RWPE2 (cell line): ENCODE results near the gene MYOD1.

Experiments used
- ATAC-seq: fragments of 200-7000 bp; cut with Tn5 transposase; 3 replicates; pipeline ENCODE4 v1.9.1; 2021; ENCODE audit warnings: low read depth
- DNase-seq: peaks from one replicate; pipeline ENCODE4 v3.0.0-alpha.2; 2020; ENCODE audit warnings: low spot score
- H3K27ac ChIP-seq: fragments of 450-650 bp; 2 replicates; pipeline ENCODE4 v1.5.1; 2017; ENCODE audit warnings: mild to moderate bottlenecking; ENCODE audit not compliant: poor library complexity, severe bottlenecking
- H3K27me3 ChIP-seq: fragments of 250-450 bp; sonication (Bioruptor Pico); 2 replicates; pipeline ENCODE4 v1.5.1; 2021; ENCODE audit warnings: mild to moderate bottlenecking, moderate library complexity; ENCODE audit not compliant: insufficient read depth, poor library complexity, severe bottlenecking
- H3K36me3 ChIP-seq: fragments of 250-450 bp; sonication (Bioruptor Pico); 2 replicates; pipeline ENCODE4 v1.5.1; 2020; ENCODE audit warnings: low read depth, mild to moderate bottlenecking, moderate library complexity
- H3K4me1 ChIP-seq: fragments of 250-450 bp; sonication (Bioruptor Pico); 2 replicates; pipeline ENCODE4 v1.5.1; 2021; ENCODE audit warnings: mild to moderate bottlenecking, moderate library complexity; ENCODE audit not compliant: insufficient read depth, poor library complexity, severe bottlenecking
- H3K4me3 ChIP-seq: fragments of 250-450 bp; sonication (Bioruptor Pico); 2 replicates; pipeline ENCODE4 v1.5.1; 2021; ENCODE audit warnings: mild to moderate bottlenecking, moderate library complexity; ENCODE audit not compliant: severe bottlenecking
- H3K9me3 ChIP-seq: fragments of 250-450 bp; sonication (Bioruptor Pico); 2 replicates; pipeline ENCODE4 v1.5.1; 2021; ENCODE audit warnings: mild to moderate bottlenecking, moderate library complexity; ENCODE audit not compliant: severe bottlenecking
- CTCF ChIP-seq: fragments of 450-650 bp; IDR thresholded peaks from one replicate; pipeline ENCODE4 v1.5.1; 2017; ENCODE audit warnings: mild to moderate bottlenecking, moderate library complexity; ENCODE audit not compliant: poor library complexity, severe bottlenecking

Gene MYOD1

GRCh38 chr11:17718510-17718962 is 835 bp upstream of the MYOD1 start:
- Histone ChIP-seq H3K9me3 (no peaks in the 10 kb centered on the region), H3K27ac (no peak overlapping the region), H3K36me3 (no peaks in the 10 kb centered on the region), H3K27me3 (peaks cover 99% of the 10 kb centered on the region), H3K4me1 (no peaks in the 10 kb centered on the region), H3K4me3 (no peak overlapping the region)
- no peak for TF ChIP-seq CTCF
- DNase-seq (no peak), ATAC-seq (no peak)

- peaks cover 95% of the 10 kb centered on the region for H3K27me3 ChIP-seq
- H3K27ac ChIP-seq = no peak overlapping the region
- ATAC-seq (peak; percentile 19; the same call in 1 of the 3 replicates), DNase-seq (no peak)
- no peaks in the 10 kb centered on the region for H3K4me1 ChIP-seq
- peak; percentile 28 for TF ChIP-seq CTCF
- no peaks in the 10 kb centered on the region for H3K9me3 ChIP-seq
- no peak overlapping the region for H3K4me3 ChIP-seq
- no peaks in the 10 kb centered on the region for H3K36me3 ChIP-seq
These were observed 796 bp downstream of the MYOD1 start for GRCh38 chr11:17719938-17720795.

GRCh38 chr11:17720796-17721171 is 1.4 kb downstream of the MYOD1 start:
- ATAC-seq (no peak), DNase-seq (no peak)
- H3K36me3 ChIP-seq = no peaks in the 10 kb centered on the region
- no peak overlapping the region for H3K27ac ChIP-seq
- H3K4me1 ChIP-seq = no peaks in the 10 kb centered on the region
- H3K27me3 ChIP-seq = peaks cover 95% of the 10 kb centered on the region
- H3K4me3 ChIP-seq = no peak overlapping the region
- TF ChIP-seq CTCF = no peak
- no peaks in the 10 kb centered on the region for H3K9me3 ChIP-seq

- H3K4me3 ChIP-seq = no peak overlapping the region
- no peaks in the 10 kb centered on the region for H3K36me3 ChIP-seq
- no peak for DNase-seq
- H3K4me1 ChIP-seq = no peaks in the 10 kb centered on the region
- no peak for TF ChIP-seq CTCF
- H3K27me3 ChIP-seq = peaks cover 95% of the 10 kb centered on the region
- no peak for ATAC-seq
- no peaks in the 10 kb centered on the region for H3K9me3 ChIP-seq
- no peak overlapping the region for H3K27ac ChIP-seq
These were observed 2.0 kb downstream of the MYOD1 start for GRCh38 chr11:17721242-17721999.
